HG03565 (cell line): ENCODE data around the gene CEP41.

Experiments
- ATAC-seq: cut with Tn5 transposase; IDR thresholded peaks from one replicate; pipeline ENCODE4 v1.9.1; 2021; ENCODE audit warnings: mild to moderate bottlenecking, moderate library complexity; ENCODE audit not compliant: unreplicated experiment

The CEP41 gene

GRCh38 chr7:130419658-130420057 lies 21.2 kb downstream of the CEP41 start:
- ATAC-seq = no peak

- ATAC-seq = no peak
Observed at GRCh38 chr7:130418306-130418705, 22.5 kb downstream of the CEP41 start.

DNA sequence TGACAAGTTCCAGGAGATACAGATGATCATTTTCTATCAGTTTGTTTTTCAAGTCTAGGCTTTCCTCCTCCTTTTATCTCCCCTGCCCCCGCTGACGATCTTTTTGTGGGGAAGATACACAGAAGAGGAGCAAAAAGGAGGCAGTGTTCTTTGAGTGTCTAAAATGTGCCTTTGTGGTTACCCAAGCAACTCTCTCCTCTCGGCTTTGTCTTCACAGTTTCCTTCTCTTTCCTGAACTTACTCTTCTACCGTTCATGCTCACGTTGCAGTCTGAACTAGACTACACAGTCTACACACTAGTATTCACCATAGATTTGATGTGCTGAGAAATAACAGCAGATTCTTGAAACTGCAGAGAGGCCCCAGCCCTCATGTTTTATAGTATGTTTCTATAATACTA lies 23.6 kb downstream of the CEP41 start:
- no peak for ATAC-seq

- no peak for ATAC-seq
Observed at GRCh38 chr7:130415006-130415405, 25.8 kb downstream of the CEP41 start.

- no peak for ATAC-seq
Observed at GRCh38 chr7:130413201-130413600, 27.6 kb downstream of the CEP41 start.

DNA sequence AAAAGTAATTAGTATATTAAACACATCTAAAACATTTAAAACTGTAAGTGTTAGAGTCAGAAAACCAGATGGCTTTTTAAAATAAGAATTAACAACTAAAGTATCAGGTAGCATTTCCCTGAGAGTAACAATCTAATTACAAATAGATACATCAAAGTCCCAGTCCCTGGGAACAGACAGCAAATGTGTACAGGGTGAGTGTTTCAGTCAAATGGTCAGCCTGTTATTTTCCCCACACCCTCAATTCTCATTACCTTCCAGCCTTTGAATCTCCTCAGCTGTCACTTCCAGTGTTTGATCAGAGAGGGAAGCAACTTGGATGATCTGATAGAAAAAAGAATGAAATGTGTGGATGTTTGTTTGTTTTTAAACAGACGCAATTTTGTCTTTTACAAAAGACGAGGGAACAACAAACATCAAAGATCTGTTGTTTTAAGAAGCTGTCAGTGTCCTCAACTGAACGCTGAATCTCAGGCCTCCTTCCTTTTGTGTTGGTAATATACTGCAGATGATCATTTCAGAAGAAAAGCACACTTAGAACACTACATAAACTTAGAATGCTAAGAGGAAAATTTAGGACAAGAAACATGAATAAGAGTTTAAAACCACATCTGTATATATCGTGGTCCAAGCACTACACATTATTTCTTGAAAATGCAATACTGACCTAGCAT lies 29.8 kb downstream of the CEP41 start:
- ATAC-seq = no peak

DNA sequence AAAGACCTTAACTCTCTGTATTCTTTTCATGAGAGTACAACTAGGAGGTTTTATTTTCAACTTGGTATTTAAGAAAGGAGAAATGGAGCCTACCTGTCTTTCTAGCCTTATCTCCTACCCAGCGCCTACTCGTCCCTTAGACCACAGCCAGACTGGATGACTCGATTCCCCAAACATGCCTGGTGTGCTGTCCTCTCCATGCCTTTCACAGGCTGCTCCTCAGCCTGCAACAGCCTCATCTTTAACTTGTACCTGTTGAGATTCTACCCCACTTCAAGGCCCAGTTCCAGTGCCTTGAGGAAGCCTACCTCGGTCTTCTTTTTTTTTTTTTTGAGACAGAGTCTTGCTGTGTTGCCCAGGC lies 31.1 kb downstream of the CEP41 start:
- no peak for ATAC-seq

DNA sequence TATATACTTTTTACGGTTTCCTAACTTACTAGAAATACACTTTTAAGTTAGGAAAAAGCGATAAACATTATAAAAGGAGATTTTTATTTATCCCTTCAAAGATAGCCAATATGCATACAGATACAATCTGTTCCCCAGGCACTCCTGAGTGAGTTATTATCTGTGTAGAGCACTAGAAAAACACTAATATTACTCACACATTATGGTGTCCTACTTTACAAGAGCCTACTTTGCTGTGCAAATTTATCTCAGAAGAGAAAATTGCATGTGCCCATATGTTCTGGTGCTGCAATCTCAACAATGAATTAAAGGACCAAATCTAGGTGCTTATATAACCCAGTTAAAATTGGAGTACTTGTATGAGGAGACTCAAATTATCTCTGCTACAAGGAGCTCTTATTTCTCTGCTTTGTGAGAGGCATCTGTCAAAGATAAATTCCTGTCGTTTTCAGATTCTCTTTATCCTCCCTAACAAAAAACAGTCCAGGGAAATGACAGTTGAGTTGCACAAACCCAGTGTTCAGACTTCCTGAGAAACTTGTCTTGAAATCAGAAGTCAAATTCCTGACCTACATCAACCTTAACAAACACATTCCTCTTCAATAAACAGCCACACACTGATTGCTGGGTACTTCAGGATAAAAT lies 31.6 kb downstream of the CEP41 start:
- ATAC-seq = no peak

DNA sequence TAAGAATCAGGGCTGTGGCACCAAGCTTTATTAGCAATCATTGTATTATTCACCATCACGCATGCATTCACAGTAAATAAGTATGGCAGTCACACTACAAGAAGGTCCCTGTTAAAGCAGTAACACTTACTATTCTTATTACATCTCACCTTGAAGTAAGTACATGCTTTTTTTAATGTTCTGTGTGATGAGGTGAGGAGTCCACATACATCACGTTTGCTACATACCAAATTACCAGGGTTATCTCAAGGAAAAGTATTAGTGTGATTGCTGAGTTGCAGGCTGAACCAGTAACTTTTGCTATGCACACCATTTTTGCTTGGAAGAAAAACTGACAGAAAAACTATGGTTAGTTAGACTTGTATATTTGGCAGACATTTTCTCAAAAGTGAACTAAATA lies 35.8 kb downstream of the CEP41 start:
- no peak for ATAC-seq

DNA sequence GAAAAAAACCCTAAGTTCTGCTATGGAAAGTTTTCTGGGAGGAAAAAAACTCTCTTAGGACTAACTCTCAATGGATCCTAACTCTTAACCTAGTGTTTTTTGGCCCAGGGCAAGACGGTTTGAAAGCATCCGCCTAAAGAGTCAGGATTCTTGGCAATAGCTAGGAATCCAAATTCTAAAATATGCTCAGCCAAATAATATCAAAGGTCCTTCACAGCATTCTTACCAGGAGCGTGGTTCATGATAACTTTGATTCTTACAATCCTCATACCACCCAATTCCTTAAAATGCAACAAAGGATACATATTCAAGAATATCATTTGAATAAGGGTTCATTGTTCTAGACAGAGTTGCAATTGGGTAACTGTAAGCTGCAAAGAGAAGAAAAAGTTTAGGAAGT lies 39.2 kb downstream of the CEP41 start:
- no peak for ATAC-seq

DNA sequence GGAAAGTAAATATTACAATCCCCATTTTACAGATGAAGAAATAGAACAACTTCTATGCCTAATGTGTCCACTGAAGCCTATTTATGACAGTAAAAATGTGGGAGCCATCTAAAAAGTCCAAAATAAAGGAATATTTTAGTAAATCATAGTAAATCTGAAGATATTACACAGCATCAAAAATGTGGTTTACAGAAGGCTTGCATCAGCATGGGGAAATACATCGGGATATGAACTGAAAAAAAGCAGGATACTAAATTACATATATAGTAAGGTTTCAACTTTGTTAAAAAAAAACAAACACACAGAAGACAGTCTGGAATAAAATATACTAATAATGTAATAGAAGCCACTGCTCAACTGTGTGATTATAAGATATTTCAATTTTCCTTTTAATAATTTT lies 39.7 kb downstream of the CEP41 start:
- no peak for ATAC-seq

DNA sequence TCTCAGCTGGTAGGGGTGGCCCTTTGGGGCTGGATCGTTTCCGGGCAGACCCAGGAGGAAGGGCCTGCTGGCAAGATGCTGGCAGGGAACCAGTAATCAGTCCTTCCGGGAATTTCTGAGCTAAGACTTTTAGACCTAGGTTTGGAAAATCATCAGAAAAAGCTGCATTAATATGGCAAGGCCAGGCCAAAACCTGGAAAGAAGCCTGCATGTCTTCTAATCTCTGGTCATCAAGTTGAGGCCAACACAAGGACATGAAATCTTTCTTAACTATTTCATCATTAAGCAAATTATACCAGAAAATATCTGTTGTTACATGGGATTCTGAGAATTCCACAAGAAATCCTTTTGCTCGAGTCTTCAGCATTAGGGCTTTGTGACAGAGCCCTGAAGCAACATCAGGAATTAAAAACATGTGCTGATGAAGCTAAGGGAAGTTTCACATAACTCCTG lies 40.7 kb downstream of the CEP41 start:
- no peak for ATAC-seq

DNA sequence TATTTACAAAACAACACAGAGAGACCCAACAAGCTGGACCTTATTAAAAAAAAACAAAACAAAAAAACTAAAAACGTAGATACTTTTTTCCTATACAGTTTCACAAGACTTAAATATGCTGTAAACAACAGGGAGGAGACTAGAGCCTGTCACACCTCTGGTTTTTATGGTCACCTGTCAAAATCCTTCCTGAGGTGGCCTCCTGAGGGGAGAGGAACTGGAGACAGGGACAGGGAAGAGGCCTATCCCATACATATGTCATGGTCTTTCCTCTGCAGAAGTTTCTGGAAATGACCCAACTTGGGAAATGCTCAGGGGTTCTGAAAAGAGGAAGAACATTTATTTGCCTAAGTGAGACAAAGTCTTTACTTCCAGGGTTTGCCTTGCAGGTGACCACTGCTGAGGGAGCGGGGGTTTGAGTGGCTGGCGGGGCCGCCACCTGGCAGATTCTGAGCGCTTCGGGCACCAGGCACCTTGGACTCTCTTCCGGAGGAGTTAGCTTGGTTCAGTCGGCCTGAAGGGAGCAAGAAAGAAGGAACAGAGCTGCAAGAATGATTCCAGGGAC lies 42.2 kb downstream of the CEP41 start:
- no peak for ATAC-seq

- ATAC-seq = no peak
Observed at GRCh38 chr7:130397758-130398073, 43.1 kb downstream of the CEP41 start.

DNA sequence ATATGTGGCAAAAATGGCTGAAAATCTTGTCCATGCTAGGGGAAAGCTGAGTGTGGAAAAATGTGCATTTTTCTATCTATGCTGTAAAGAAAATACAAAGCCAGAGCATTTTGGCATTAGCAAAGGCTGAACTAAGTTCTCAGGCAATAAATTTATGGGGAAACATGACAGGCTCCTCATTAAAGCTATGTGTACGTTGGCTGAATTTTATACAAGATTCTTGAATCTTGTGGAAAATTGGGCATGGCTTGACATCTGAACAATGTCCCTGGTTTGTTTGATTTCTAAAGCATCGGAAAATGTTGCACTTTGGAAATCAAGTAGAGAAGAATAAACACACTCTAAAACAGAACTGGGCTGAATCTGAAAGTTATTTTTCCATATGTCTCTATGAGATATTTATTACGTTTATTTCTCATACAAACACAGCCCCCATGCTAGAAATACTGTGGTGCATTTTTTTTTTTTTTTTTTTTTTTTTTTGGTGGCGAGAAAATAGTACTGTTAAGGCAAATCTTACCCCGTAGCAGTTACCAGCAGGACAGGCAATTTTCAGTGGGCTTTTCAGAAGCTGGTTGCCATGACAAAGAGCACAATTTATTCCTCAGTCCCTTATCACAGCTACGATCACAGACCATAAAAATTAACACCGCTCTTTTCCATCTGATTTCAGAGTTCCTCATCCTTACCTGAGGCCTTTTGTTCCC lies 43.6 kb downstream of the CEP41 start:
- ATAC-seq = no peak

- ATAC-seq = no peak
Observed at GRCh38 chr7:130396109-130396508, 44.7 kb downstream of the CEP41 start.

GRCh38 chr7:130395421-130395820 lies 45.4 kb downstream of the CEP41 start:
- no peak for ATAC-seq

- no peak for ATAC-seq
Observed at GRCh38 chr7:130394421-130395195, 46.2 kb downstream of the CEP41 start.

DNA sequence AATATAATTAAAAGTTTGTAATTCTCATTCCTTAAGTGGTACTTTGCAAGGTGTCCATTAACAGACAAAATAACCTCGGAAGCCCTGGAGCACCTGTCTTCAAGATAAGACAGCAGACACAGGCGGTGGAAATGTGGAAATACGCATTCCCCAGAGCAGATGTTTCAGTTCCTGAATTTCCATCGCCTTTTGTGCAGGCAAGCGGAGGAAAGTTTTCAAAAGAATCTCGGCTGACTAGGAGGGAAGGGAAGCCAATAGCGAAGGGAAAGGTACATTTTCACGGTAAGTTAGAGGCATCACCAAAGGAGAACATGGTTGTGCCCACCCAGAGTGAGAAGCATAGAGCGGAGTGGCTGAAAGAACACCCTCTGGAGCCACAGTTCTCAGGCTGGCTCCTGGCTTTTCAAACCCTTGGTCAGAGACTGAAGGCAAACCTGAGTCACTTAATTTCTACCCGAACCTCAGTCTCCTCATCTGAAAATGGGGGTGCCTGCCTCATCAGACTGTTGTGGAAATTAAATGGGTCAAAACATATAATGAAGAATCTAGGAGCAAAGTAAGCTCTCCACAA lies 46.9 kb downstream of the CEP41 start:
- no peak for ATAC-seq

GRCh38 chr7:130393101-130393561 lies 47.7 kb downstream of the CEP41 start:
- ATAC-seq = no peak

DNA sequence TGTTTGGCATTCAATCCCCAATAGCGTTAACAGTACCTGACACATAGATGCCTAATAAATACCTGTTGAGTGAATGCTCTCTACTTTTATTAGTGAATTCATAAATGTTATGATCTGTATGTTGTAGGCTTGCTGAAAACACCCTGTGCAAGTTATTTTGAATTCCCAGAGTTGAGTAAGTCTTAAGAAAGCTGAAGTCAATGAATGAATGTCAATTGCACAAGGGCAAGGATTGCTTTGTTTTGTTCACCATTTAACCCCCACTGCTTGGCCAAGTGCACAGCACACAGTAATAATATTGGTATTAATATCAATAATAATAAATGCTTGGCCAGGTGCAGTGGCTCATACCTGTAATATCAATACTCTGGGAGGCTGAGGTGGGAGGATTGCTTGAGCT lies 50.3 kb downstream of the CEP41 start:
- ATAC-seq = no peak
